CD1c-positive myeloid dendritic cell (primary cell): ENCODE measurements around the gene KIF2C.

ENCODE experiments used
- DNase-seq: peaks from one replicate; pipeline ENCODE4 v3.0.0-alpha.2; 2016; ENCODE audit errors: extremely low spot score

Gene KIF2C

GRCh38 chr1:44775078-44775929 is 35.7 kb downstream of the KIF2C start, which contains the start of gene RPS8:
TSS of gene RPS8 (plus strand) at chr1:44775540. CDS start at chr1:44775597, 57 bp downstream.
- DNase-seq = peak; percentile 96

- DNase-seq = peak; percentile 35
These were observed 36.5 kb downstream of the KIF2C start for GRCh38 chr1:44775930-44776729.

GRCh38 chr1:44776730-44777068 is 37.1 kb downstream of the KIF2C start:
- DNase-seq = no peak

- peak; percentile 35 for DNase-seq
These were observed 37.9 kb downstream of the KIF2C start for GRCh38 chr1:44777547-44777946.

- peak; percentile 88 for DNase-seq
These were observed 38.5 kb downstream of the KIF2C start for GRCh38 chr1:44777969-44778635.

GRCh38 chr1:44778705-44779576 is 39.3 kb downstream of the KIF2C start:
- no peak for DNase-seq

GRCh38 chr1:44780583-44781121 is 41.0 kb downstream of the KIF2C start:
- DNase-seq = no peak

- DNase-seq = no peak
These were observed 44.1 kb downstream of the KIF2C start for GRCh38 chr1:44783697-44784093.

GRCh38 chr1:44784094-44785028 is 44.7 kb downstream of the KIF2C start:
- no peak for DNase-seq

- DNase-seq = no peak
These were observed 45.4 kb downstream of the KIF2C start for GRCh38 chr1:44785029-44785380.

GRCh38 chr1:44785501-44786137 is 46.0 kb downstream of the KIF2C start:
- no peak for DNase-seq

GRCh38 chr1:44786138-44786840 is 46.7 kb downstream of the KIF2C start:
- DNase-seq = peak; percentile 81

GRCh38 chr1:44786841-44787426 is 47.3 kb downstream of the KIF2C start:
- no peak for DNase-seq

- DNase-seq = no peak
These were observed 47.9 kb downstream of the KIF2C start for GRCh38 chr1:44787506-44787905.

- DNase-seq = no peak
These were observed 48.7 kb downstream of the KIF2C start, which contains the start of gene BEST4 for GRCh38 chr1:44788120-44788860. TSS of gene BEST4 (minus strand) at chr1:44788170. CDS start at chr1:44787705, 465 bp downstream.

GRCh38 chr1:44790968-44791801 is 51.5 kb downstream of the KIF2C start:
- DNase-seq = no peak
